Ovary (tissue), 3 donors: ENCODE results near the gene SLC41A3.

Source experiments
- EP300 ChIP-seq: sonication (generic); formaldehyde crosslinking; IDR thresholded peaks from one replicate; pipeline ENCODE4 v1.6.1; 2017; ENCODE audit warnings: antibody characterized with exemption
- POLR2A ChIP-seq: fragments of 450-650 bp; IDR thresholded peaks from one replicate; pipeline ENCODE4 v1.6.1; 2017; ENCODE audit warnings: antibody characterized with exemption, mild to moderate bottlenecking, moderate library complexity
- TF ChIP-seq, protein P1 (sequence below), 3 donors: fragments of 450-650 bp in 2 of 3; fragments of 200-600 bp in 1 of 3; IDR thresholded peaks; one replicate each; pipeline versions ENCODE4 v1.5.1 to v1.8.0; 2016 to 2022; ENCODE audit warnings: antibody characterized with exemption in 3 of 3, mild to moderate bottlenecking in 1 of 3
- donor health status: DM: no; HTN: no; CAD: no.

DNA sequence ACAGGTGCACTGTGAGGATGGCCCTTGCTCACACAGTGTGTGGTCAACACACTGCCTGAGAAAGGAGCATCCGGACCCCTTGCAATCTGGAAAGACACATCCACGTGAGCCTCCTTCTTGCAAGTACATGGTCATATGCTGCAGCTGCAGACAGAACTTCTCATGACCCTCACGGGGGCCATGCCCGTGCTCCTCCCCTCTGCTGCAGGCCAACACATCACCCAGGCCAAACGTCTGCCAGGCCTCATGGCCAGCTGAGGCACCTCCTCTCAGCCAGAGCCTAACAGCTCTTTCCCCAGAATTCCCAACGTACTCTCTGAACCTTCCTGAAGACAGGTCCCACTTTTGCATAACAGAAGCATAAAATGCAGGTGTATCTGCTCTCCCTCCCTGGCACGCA lies 25.3 kb downstream of the SLC41A3 start:
- TF ChIP-seq, protein P1, sequence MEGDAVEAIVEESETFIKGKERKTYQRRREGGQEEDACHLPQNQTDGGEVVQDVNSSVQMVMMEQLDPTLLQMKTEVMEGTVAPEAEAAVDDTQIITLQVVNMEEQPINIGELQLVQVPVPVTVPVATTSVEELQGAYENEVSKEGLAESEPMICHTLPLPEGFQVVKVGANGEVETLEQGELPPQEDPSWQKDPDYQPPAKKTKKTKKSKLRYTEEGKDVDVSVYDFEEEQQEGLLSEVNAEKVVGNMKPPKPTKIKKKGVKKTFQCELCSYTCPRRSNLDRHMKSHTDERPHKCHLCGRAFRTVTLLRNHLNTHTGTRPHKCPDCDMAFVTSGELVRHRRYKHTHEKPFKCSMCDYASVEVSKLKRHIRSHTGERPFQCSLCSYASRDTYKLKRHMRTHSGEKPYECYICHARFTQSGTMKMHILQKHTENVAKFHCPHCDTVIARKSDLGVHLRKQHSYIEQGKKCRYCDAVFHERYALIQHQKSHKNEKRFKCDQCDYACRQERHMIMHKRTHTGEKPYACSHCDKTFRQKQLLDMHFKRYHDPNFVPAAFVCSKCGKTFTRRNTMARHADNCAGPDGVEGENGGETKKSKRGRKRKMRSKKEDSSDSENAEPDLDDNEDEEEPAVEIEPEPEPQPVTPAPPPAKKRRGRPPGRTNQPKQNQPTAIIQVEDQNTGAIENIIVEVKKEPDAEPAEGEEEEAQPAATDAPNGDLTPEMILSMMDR (IDR thresholded peaks at IDR 0.05), result no peak
- TF ChIP-seq POLR2A, result no peak
- no peak for TF ChIP-seq EP300
